Neutrophil (primary cell): ENCODE measurements around the gene PSMD4.
"Not testable (repeated sequence)": the region's sequence is repeated elsewhere in the genome, so short reads cannot be mapped to it uniquely, and the experiment has no call there.

ENCODE experiments used
- H3K27ac ChIP-seq: fragments of 200-600 bp; sonication (generic); 2 replicates; pipeline ENCODE4 v1.5.1; 2016; ENCODE audit warnings: mild to moderate bottlenecking, moderate library complexity
- H3K27me3 ChIP-seq: fragments of 200-600 bp; sonication (generic); 2 replicates; pipeline ENCODE4 v1.6.0; 2016; ENCODE audit warnings: mild to moderate bottlenecking
- H3K36me3 ChIP-seq: fragments of 200-600 bp; sonication (generic); 2 replicates; pipeline ENCODE4 v1.5.1; 2017
- H3K4me1 ChIP-seq, 2 experiments: fragments of 200-600 bp in 1 of 2; sonication (generic) in 1 of 2; 1 replicate in 1 of 2; 2 replicates in 1 of 2; pipeline versions ENCODE4 v1.5.1 to v1.6.1; 2013 to 2016; ENCODE audit warnings: low read depth in 1 of 2, low read length in 1 of 2, mild to moderate bottlenecking in 1 of 2, moderate library complexity in 1 of 2; ENCODE audit not compliant: control insufficient read depth in 1 of 2, insufficient read depth in 1 of 2
- H3K4me3 ChIP-seq, 2 experiments: fragments of 200-600 bp in 1 of 2; sonication (generic) in 1 of 2; 1 replicate in 1 of 2; 2 replicates in 1 of 2; pipeline ENCODE4 v1.5.1; 2013 to 2016; ENCODE audit warnings: low read depth in 1 of 2, low read length in 1 of 2, mild to moderate bottlenecking in 1 of 2, moderate library complexity in 1 of 2
- H3K9me3 ChIP-seq: fragments of 200-600 bp; sonication (generic); 2 replicates; pipeline ENCODE4 v1.5.1; 2016
- TF ChIP-seq, protein P1 (sequence below): fragments of 200-600 bp; sonication (generic); IDR thresholded peaks from 2 replicates; pipeline ENCODE4 v1.5.1; 2016; ENCODE audit warnings: antibody characterized with exemption

Gene PSMD4

DNA sequence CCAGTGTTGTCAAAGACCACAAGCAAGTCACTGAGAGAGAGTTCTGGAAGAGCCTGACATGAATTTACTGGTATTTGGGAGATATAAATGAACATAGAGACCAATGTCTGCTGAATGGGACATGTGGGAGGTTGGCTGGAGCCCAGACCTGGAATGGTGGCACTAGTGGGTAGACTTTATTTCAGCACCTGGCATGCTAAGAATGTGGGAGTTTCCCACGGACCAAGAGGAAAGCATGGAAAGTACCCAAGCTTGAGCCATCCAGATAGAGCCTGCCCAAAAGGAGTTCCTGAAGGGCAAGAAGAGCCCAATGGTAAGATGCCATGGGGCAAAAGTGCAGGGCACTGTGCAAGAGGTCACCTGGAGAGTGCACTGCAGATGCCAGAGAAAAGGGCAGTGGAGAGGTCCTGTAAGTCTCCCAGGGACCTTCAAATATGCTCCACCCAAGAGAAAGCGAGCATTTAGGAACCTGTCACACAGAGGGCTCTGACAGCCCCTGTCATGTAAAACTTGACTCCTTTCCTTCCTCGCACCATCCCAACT, 19.5 kb downstream of the PSMD4 start:
- H3K4me3 ChIP-seq: no peak overlapping the region
- peaks cover 16% of the 10 kb centered on the region for H3K36me3 ChIP-seq
- TF ChIP-seq, protein P1, sequence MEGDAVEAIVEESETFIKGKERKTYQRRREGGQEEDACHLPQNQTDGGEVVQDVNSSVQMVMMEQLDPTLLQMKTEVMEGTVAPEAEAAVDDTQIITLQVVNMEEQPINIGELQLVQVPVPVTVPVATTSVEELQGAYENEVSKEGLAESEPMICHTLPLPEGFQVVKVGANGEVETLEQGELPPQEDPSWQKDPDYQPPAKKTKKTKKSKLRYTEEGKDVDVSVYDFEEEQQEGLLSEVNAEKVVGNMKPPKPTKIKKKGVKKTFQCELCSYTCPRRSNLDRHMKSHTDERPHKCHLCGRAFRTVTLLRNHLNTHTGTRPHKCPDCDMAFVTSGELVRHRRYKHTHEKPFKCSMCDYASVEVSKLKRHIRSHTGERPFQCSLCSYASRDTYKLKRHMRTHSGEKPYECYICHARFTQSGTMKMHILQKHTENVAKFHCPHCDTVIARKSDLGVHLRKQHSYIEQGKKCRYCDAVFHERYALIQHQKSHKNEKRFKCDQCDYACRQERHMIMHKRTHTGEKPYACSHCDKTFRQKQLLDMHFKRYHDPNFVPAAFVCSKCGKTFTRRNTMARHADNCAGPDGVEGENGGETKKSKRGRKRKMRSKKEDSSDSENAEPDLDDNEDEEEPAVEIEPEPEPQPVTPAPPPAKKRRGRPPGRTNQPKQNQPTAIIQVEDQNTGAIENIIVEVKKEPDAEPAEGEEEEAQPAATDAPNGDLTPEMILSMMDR: no peak
- H3K27me3 ChIP-seq: no peaks in the 10 kb centered on the region
- H3K4me1 ChIP-seq: peaks cover 43% of the 10 kb centered on the region in 2 experiments
- H3K9me3 ChIP-seq: no peaks in the 10 kb centered on the region
- H3K27ac ChIP-seq: no peak overlapping the region

DNA sequence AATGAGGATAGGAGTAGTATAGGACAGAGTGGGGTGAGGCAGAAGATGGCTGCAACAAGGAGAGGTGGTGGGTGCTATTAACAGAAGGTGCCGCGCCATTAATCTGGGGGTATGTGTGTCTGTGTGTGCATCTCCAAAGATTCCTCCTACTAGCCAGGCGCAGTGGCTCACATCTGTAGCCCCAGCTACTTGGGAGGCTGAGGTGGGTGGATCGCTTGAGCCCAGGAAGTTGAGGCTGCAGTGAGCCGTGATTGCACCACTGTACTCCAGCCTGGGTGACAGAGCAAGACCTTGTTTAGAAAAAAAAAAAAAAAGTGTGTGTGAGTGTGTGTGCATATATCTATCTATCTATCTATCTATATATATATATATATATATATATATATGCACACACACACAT, 20.8 kb downstream of the PSMD4 start:
- H3K9me3 ChIP-seq, H3K27ac ChIP-seq, H3K27me3 ChIP-seq, H3K36me3 ChIP-seq: not testable (repeated sequence)
- peak overlapping the region in 1 of 2 experiments; percentile 36 for H3K4me3 ChIP-seq
- peaks cover 57% of the 10 kb centered on the region in 2 experiments for H3K4me1 ChIP-seq

DNA sequence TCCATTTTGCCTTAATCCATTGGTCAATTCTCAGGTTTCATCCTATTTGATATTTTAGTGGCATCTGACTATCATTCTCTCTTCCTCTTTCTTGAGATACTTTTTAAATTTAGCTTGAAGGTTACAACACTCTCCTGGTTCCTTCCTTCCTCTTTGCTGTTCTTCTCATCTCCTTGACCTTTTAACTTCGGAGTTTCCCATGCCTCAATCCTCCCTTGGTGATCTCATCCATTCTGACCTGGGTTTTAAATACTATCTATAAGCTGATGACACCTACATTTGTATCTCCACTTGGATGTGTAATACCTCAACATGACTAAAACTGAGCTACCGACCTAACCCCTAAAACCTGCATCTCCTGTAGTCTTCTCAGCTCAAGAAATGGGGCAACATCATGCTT, 22.7 kb downstream of the PSMD4 start:
- Histone ChIP-seq H3K27ac (peak overlapping the region; percentile 82), H3K9me3 (no peaks in the 10 kb centered on the region), H3K4me1 (peaks cover 68 to 72% of the 10 kb centered on the region in 2 experiments), H3K4me3 (peak overlapping the region; percentile 16 to 36), H3K36me3 (peaks cover 7% of the 10 kb centered on the region), H3K27me3 (no peaks in the 10 kb centered on the region)
- TF ChIP-seq, protein P1: no peak

DNA sequence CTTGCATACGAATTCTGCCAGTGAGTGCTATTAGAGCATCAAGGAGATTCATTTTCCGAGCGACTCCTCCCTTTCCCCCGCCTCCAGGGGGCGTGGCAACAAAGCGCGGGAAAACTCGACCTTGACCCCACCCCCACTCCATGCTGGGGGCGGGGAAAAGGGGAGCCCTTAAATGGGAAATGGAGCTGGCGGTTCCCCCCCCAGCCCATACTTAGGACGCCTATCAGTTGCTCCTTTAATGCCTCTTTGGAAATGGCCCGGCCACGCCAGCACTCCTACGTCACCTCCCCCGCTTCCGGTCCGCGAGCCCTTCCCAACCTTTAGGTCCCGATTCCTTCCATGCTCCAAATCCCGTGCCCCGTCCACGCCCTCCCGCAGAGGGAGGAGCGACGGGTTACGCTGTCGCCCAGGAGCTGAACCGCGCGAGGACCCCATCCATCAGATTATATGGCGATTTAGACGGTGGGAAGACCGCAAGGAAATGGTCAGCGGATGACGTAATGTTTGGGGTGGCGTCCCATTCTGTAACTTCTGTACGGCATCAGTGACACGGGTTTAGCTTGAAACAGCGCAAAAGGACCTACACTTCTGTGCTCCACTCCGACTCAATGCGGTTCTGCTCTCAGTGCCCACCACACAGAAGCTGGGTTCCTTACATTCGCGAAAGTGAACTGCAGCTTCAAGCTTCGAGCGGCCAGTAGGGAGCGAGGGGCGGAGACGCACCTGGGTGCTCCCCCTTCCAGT, 26.9 kb downstream of the PSMD4 start:
- H3K4me3 ChIP-seq: peak overlapping the region; percentile 89 to 95
- H3K27ac ChIP-seq: peak overlapping the region; percentile 98
- no peaks in the 10 kb centered on the region for H3K9me3 ChIP-seq
- peaks cover 14% of the 10 kb centered on the region for H3K36me3 ChIP-seq
- TF ChIP-seq, protein P1: peak; percentile 17
- H3K4me1 ChIP-seq: peaks cover 68 to 71% of the 10 kb centered on the region in 2 experiments
- no peaks in the 10 kb centered on the region for H3K27me3 ChIP-seq

DNA sequence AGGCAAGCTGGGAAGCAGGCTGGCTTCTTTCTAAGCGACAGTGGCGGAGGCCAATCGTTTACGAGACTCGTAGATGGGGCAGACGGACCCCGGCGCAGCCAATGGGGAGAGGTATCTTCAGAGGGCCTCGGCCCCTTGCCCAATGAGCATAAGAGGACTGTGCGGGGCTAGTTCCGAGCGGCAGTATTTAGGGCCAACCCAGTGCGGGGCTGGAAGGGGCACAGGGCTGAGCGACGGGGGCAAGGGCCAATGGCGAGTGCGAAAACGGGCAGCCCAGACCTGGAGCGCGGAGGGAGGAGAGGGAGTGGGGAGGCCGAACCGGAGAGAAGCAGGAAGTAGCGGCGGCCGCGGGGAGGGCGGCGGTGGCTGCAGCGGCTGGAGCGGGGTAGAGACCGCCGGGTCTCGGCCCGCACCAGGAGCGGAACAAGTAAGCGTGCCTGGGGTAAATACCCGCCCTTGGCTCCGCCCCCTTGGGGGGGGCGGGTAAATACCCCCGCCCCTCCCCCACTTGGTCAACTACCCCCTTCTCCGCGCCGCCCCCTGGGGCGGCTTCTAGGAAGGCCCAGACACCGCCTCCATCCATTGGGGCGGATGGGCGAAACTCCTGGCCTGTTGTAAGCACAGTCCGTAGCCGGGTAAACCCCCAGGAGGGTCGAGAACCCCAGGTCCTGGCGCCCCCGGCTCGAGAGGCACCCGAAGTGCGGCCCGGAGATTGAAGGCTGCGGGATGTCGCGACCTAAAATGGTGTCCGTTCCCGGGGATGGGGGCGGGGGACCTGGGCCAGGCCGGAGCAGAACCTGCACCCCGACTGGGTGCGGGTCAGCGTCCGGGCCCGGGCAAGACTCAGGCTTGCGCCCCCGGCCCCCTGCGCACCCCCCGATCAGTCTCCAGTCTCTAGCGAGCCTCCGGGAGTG, 27.7 kb downstream of the PSMD4 start, which contains the start of gene ZNF687:
ZNF687 (plus strand) TSS at position 331 of the 914 bp plus-strand sequence. CDS start 3,993 bp downstream, outside the sequence.
- Histone ChIP-seq H3K27ac (peak within 1 kb of the TSS; percentile 98), H3K4me3 (peak within 1 kb of the TSS; percentile 89 to 95), H3K9me3 (no peaks in the 10 kb centered on the region), H3K4me1 (peaks cover 60 to 63% of the 10 kb centered on the region in 2 experiments), H3K27me3 (no peaks in the 10 kb centered on the region), H3K36me3 (peaks cover 23% of the 10 kb centered on the region)
- TF ChIP-seq, protein P1: peak; percentile 13
